HEK293T (cell line): ENCODE data around the gene PPP6R2.

Source experiments
- ARNT ChIP-seq: fragments of 450-650 bp; IDR thresholded peaks from 2 replicates; pipeline ENCODE4 v1.6.1; 2017; ENCODE audit warnings: mild to moderate bottlenecking
- BHLHE40 ChIP-seq: fragments of 450-650 bp; IDR thresholded peaks from 2 replicates; pipeline ENCODE4 v1.6.1; 2016; ENCODE audit warnings: mild to moderate bottlenecking, moderate library complexity, borderline replicate concordance
- ELF4 ChIP-seq: fragments of 450-650 bp; IDR thresholded peaks from 2 replicates; pipeline ENCODE4 v1.6.1; 2017; ENCODE audit warnings: antibody characterized with exemption
- FOXA1 ChIP-seq: fragments of 450-650 bp; IDR thresholded peaks from 2 replicates; pipeline ENCODE4 v1.6.1; 2016; ENCODE audit warnings: mild to moderate bottlenecking
- FOXK2 ChIP-seq: fragments of 450-650 bp; IDR thresholded peaks from 2 replicates; pipeline ENCODE4 v1.6.1; 2016; ENCODE audit warnings: mild to moderate bottlenecking
- FOXM1 ChIP-seq: fragments of 450-650 bp; IDR thresholded peaks from 2 replicates; pipeline ENCODE4 v1.6.1; 2017; ENCODE audit warnings: mild to moderate bottlenecking, borderline replicate concordance
- HDGF ChIP-seq: fragments of 450-650 bp; IDR thresholded peaks from 2 replicates; pipeline ENCODE4 v1.6.1; 2017; ENCODE audit warnings: antibody characterized with exemption, borderline replicate concordance
- LEF1 ChIP-seq: fragments of 450-650 bp; IDR thresholded peaks from 2 replicates; pipeline ENCODE4 v1.6.1; 2017; ENCODE audit warnings: mild to moderate bottlenecking, borderline replicate concordance
- NFRKB ChIP-seq: fragments of 450-650 bp; IDR thresholded peaks from 2 replicates; pipeline ENCODE4 v1.6.1; 2016; ENCODE audit warnings: mild to moderate bottlenecking, moderate library complexity
- SP1 ChIP-seq: fragments of 450-650 bp; IDR thresholded peaks from 2 replicates; pipeline ENCODE4 v1.6.1; 2017
- SUZ12 ChIP-seq: fragments of 450-650 bp; IDR thresholded peaks from 2 replicates; pipeline ENCODE4 v1.6.1; 2016; ENCODE audit warnings: mild to moderate bottlenecking
- ZNF384 ChIP-seq: fragments of 450-650 bp; IDR thresholded peaks from 2 replicates; pipeline ENCODE4 v1.6.1; 2016

DNA sequence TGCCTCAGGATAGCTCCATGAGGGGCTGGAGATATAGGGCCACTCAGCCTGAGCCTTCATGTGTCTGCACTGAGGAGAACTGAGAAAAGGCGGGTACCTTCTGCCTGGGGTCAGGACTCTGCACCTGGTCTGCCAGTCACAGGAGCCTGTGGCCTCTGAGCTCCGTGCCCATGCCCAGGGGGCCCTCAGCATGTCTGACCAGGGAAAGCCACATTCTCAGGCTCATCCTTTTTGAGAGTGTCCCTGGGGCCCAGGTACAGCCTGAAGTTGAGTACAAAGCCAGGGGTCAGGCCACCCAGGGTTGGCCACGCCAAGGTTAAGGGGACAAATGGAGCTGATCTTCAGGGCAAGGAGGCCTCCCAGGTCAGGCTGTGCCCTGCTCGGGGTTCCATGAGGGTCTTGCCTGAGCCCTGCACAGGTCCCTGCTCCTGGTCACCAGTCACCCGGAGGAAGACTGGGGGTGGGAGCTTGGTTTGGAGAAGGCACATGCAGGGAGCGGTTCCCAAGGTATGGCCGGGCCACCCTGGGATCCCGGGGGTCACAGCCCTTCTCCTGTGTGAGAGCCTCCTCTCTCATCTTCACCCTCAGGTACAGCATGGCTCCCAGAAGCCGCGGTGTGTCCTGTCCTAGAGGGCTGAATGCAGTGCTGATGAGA, 22.3 kb upstream of the PPP6R2 start:
- TF ChIP-seq FOXK2 (no peak), FOXA1 (no peak), ZNF384 (no peak), ELF4 (no peak), SP1 (no peak), ARNT (no peak), HDGF (no peak), BHLHE40 (no peak), SUZ12 (no peak), FOXM1 (no peak), LEF1 (no peak), NFRKB (no peak)
